ENCODE measurements around the gene SMARCB1. TPM values are rescaled to one million over a fixed set of nuclear protein-coding genes. Genes with fewer than 3 reads are reported as not detected.

The SMARCB1 gene
- polyA plus RNA-seq, 1 donor = 79.3 TPM

- no peak for DNase-seq
Observed at GRCh38 chr22:23781065-23781464, 5.7 kb upstream of the SMARCB1 start.

GRCh38 chr22:23781511-23782183 is 5.1 kb upstream of the SMARCB1 start:
- DNase-seq = no peak

- no peak for DNase-seq
Observed at GRCh38 chr22:23782252-23782651, 4.5 kb upstream of the SMARCB1 start.

GRCh38 chr22:23782703-23783102 is 4.1 kb upstream of the SMARCB1 start:
- DNase-seq = no peak

GRCh38 chr22:23783265-23784150 is 3.3 kb upstream of the SMARCB1 start:
- no peak for DNase-seq

- DNase-seq = no peak
Observed at GRCh38 chr22:23784215-23784732, 2.5 kb upstream of the SMARCB1 start.

- no peak for DNase-seq
Observed at GRCh38 chr22:23786261-23786710, 480 bp upstream of the SMARCB1 start.

- no peak for DNase-seq
Observed at GRCh38 chr22:23787600-23787896, 782 bp downstream of the SMARCB1 start.

GRCh38 chr22:23787910-23788309 is 1.1 kb downstream of the SMARCB1 start:
- no peak for DNase-seq

GRCh38 chr22:23789121-23789520 is 2.4 kb downstream of the SMARCB1 start:
- no peak for DNase-seq

- DNase-seq = no peak
Observed at GRCh38 chr22:23789638-23790037, 2.9 kb downstream of the SMARCB1 start.

- DNase-seq = peak; percentile 55
Observed at GRCh38 chr22:23790819-23791737, 4.3 kb downstream of the SMARCB1 start.

- DNase-seq = no peak
Observed at GRCh38 chr22:23791738-23792645, 5.2 kb downstream of the SMARCB1 start.

- DNase-seq = no peak
Observed at GRCh38 chr22:23793326-23793725, 6.6 kb downstream of the SMARCB1 start.

- DNase-seq = peak; percentile 56
Observed at GRCh38 chr22:23796461-23796860, 9.7 kb downstream of the SMARCB1 start.

GRCh38 chr22:23800297-23801237 is 13.8 kb downstream of the SMARCB1 start:
- DNase-seq = no peak

- DNase-seq = no peak
Observed at GRCh38 chr22:23801238-23801821, 14.6 kb downstream of the SMARCB1 start.

- no peak for DNase-seq
Observed at GRCh38 chr22:23801886-23802377, 15.2 kb downstream of the SMARCB1 start.

- no peak for DNase-seq
Observed at GRCh38 chr22:23803001-23803819, 16.4 kb downstream of the SMARCB1 start.

Measured in hindlimb muscle (tissue), 1 donor.